ENCODE measurements around the gene CDC123. TPM values are rescaled to one million over a fixed set of nuclear protein-coding genes. Genes with fewer than 3 reads are reported as not detected.

CDC123 gene
- total and polyA plus RNA-seq, 2 donors (not counting 3 experiments of a cell fraction or from before 2014, with no cell fraction given), result 65.6 to 106 TPM

GRCh38 chr10:12241810-12242529, 46.0 kb downstream of the CDC123 start:
- DNase-seq (ENCODE audit: low read depth, low spot score), result no peak
- H3K27me3 ChIP-seq (ENCODE audit: control insufficient read depth in 2 of 2, insufficient read depth in 2 of 2, low read length in 2 of 2), result no peaks in the 10 kb centered on the region
- no TSS peak for BruUV-seq (replicated peaks)
- TF ChIP-seq MYC (IDR thresholded peaks at IDR 0.05; ENCODE audit: low read depth, low read length), result no peak
- no peak for TF ChIP-seq FOS (IDR thresholded peaks at IDR 0.05; ENCODE audit: borderline replicate concordance, insufficient read depth, low read length)
- TF ChIP-seq CTCF (IDR thresholded peaks at IDR 0.05; ENCODE audit: extremely low read depth in 1 of 2, insufficient read depth in 1 of 2, low read depth in 1 of 2, low read length in 2 of 2), result no peak
- no peak for TF ChIP-seq GATA2 (IDR thresholded peaks at IDR 0.05; ENCODE audit: insufficient read depth, insufficient read length, low read depth, low read length)
- TF ChIP-seq POLR2A (IDR thresholded peaks at IDR 0.05; ENCODE audit: low read depth, low read length), result no peak
- no peak for TF ChIP-seq EZH2 (IDR thresholded peaks at IDR 0.05; ENCODE audit: borderline replicate concordance, low read depth, low read length, severe bottlenecking)
- TF ChIP-seq JUN (IDR thresholded peaks at IDR 0.05; ENCODE audit: borderline replicate concordance, insufficient read depth, insufficient read length, low read depth), result no peak
- no peak for TF ChIP-seq POLR2AphosphoS5 (IDR thresholded peaks at IDR 0.05; ENCODE audit: insufficient read depth, low read depth, low read length)
- TF ChIP-seq MAX (IDR thresholded peaks at IDR 0.05; ENCODE audit: insufficient read depth, insufficient read length), result no peak
- FAIRE-seq, result no peak
- H3K79me2 ChIP-seq (ENCODE audit: control insufficient read depth, insufficient read depth, low read length), result peaks cover 2% of the 10 kb centered on the region
- no peak overlapping the region for H3K9ac ChIP-seq (replicated peaks; ENCODE audit: extremely low read depth, insufficient read depth, low read length)
- no peaks in the 10 kb centered on the region for H3K4me1 ChIP-seq (ENCODE audit: control insufficient read depth, extremely low read depth, insufficient read depth, low read length)
- no peaks in the 10 kb centered on the region for H3K9me1 ChIP-seq (replicated peaks; ENCODE audit: control insufficient read depth, extremely low read depth, insufficient read depth, low read length)
- intact Hi-C loops (cut with micrococcal nuclease) (no loop called here), dilution Hi-C loops (cut with MboI; ENCODE audit: extremely low pct_ligation_motif_present, low sequenced_read_pairs) (no loop called here)
- no peak overlapping the region for H2AFZ ChIP-seq (ENCODE audit: low read depth, low read length)
- H3K4me2 ChIP-seq (ENCODE audit: insufficient read depth, low read length), result no peak overlapping the region
- H3K4me3 ChIP-seq (replicated peaks in 1 of 3; ENCODE audit: insufficient read depth in 1 of 3, low read depth in 1 of 3, low read length in 3 of 3), result no peak overlapping the region
- H4K20me1 ChIP-seq (replicated peaks; ENCODE audit: control insufficient read depth, extremely low read depth, insufficient read depth, low read length), result no peaks in the 10 kb centered on the region
- no peaks in the 10 kb centered on the region for H3K9me3 ChIP-seq (replicated peaks; ENCODE audit: control insufficient read depth, insufficient read depth, low read length)
- CTCF ChIA-PET, result no interaction called here
- no peak overlapping the region for H3K27ac ChIP-seq (ENCODE audit: insufficient read depth, low read depth, low read length)
- POLR2A ChIA-PET, result no interaction called here
- peaks cover 6 to 16% of the 10 kb centered on the region in 2 experiments for H3K36me3 ChIP-seq (ENCODE audit: control insufficient read depth in 2 of 2, extremely low read depth in 1 of 2, insufficient read depth in 2 of 2, low read length in 2 of 2)

Measured in endothelial cell of umbilical vein (primary cell).